DLD1 (cell line): Measurements from ENCODE around the gene KIAA1210.

Source experiments
- in situ Hi-C: cut with HindIII; loops from 2 replicates; pipeline ENCODE4 v1.10.0; 2017; ENCODE audit warnings: low sequenced_read_pairs

KIAA1210 gene

GRCh38 chrX:119127650-119128049 lies at the start of gene KIAA1210:
Gene KIAA1210, minus strand, starts transcription at chrX:119127812. Its CDS starts 4,170 bp downstream, at chrX:119123642.
- in situ Hi-C loops, result no loop called here

DNA sequence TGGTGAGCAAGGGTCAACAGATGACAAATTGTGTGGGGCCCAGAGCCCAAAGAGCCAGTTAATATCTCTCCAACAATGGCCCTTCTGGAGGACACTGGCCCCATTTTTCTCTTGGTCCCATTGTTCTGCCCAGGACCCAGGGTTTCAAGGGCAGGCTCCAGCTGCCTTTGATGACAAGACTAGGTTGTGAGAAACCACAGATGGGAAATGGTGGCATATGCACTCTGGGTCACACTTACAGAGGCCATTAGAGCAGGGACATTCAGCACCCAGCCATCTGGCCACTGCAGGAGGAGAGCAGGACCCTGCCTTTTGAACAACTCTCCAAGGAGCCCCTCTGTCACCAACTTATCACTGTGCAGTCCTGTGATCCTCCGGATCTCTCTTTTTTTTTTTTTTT lies 49.7 kb upstream of the KIAA1210 start:
- in situ Hi-C loops, result no loop called here

GRCh38 chrX:119174900-119175299 lies 47.3 kb upstream of the KIAA1210 start:
- in situ Hi-C loops, result no loop called here

DNA sequence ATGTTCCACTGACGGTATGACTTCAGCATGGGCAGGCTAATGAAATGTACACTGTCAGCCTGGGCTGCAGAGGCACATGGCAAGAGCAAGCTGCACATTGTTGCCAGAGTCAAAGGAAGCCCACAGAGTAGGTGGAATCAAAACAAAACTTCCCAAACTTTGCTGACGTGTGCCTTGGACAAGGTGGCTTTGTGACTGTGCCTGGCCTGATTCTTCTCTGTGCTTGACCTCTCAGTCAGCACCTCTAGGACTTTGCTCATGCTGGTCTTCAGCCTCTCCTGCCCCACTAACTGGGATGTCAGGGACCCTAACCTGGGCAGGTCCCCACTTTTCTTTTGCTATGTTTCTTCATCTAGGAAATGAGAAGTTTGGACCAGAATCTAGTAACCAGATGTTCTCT lies 40.5 kb upstream of the KIAA1210 start:
- in situ Hi-C loops, result no loop called here

- in situ Hi-C loops, result no loop called here
Measured at GRCh38 chrX:119158226-119158625, 30.6 kb upstream of the KIAA1210 start.

DNA sequence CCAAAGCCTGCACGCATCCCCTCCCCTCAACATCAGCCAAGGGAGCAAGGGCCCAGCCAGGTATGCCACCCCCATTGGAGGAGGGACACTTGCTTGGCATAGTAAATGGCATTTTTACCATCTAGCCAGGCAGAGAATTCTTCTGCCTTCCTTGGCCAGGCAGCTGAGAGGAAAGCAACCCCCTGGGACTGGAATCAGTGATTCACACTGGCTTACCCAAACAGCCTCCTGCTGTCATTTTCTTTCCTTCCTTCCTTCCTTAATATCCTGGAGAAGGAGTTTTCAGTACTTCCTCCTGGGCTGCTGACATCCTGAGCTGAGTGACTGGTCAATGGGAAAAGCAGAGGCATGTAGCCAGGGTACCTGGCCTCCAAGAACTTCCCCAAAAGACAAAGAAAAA lies 28.6 kb upstream of the KIAA1210 start:
- in situ Hi-C loops, result no loop called here

GRCh38 chrX:119155416-119156035 lies 27.9 kb upstream of the KIAA1210 start:
- in situ Hi-C loops, result no loop called here

- in situ Hi-C loops, result no loop called here
Measured at GRCh38 chrX:119151051-119151380, 23.4 kb upstream of the KIAA1210 start.

DNA sequence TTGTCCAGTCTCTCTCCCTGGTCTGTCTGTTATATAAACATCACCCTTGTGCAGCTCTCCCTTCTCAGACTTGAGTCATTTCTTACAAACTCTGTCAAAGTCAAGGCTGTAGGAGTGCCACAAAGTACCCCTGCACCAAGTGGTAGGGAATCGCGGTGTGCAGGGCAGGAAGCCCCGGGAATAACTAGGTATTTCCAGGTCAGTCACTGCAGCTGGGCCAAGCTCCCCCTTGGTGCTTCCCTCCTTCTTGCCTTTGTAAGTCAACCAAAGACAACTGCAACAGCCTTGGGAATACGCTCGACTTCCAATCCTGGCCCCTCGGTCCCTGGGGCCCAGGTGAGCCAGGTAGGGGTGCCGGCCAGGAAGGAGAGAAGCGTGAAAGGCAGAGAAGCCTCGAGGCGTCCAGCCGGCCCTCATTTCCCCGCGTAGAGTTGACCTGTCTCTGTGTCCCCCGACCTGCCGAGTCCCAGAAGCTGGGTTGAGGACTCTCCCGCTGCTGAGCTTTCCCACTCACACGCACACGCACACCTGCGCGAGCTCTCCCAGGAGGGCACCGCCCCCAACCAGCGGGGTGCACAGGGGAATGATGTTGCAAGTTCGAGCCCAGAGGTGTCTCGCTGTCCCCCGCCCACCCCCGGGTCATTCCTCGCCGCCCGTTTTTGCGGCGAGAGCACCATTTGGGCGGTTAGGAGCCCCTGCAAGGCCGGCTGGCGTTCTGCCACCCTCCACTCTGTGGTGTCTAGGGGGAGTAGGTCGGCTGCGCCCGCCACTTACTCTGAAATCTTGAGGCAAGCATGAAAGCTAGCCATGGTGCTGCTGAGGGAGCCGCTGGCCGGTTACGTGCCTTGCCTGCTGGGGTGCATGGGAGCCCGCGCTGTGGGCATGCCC lies 22.8 kb upstream of the KIAA1210 start:
- in situ Hi-C loops, result no loop called here

DNA sequence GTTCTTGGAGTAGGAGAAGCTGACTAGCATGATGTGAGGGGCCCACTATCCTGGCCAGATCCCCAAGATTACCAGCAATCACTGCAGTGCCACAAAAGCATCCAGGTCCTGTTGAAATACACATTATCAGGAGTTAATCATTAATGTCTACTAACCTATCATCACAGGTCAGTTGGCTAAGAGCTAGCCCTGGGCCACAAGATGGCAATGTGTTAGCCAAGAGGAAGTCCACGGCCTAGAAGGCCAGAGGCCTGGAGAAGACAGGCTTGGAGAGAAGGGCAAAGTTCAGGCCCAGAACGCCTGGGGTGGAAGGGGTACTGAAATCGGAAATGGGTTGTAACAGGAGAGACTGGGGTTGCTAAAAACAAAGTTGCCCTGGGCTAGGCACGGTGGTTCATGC lies 19.9 kb upstream of the KIAA1210 start:
- in situ Hi-C loops, result no loop called here

DNA sequence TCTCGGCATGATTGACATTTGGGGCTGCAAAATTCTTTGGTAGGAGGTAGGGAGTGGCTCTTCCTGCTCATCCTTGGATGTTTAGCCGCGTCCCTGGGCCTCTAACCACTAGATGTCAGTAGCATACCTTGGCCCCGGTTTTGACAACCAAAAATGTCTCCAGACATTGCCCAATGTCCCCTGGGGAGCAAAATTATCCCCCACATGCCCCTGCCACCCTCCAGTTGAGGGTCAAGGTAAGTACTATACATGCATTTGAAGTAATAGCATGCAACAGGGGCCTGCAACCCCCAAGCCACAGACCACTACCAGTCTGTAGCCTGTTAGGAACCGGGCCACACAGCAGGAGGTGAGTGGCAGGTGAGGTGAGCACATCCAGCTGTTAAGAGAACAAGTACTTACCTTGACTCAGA lies 17.6 kb upstream of the KIAA1210 start:
- in situ Hi-C loops, result no loop called here

DNA sequence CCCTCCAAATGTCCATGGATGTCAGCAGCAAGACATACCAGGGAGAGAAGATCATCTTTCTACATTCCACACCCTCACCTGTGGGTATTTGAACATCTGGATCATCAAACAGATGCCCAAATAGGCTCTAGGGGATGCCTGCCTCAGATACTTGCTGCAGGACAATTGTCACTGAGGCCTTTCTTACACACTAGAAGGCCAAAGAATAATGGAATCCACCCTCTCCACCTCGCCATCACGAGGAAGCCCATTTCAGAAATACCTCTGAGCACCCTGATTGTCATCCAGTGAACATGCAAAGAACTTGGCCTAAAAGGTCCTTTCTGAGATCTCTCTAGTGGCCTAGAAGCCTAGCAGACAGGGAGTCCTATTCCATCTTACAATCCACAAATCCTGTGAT lies 6.9 kb upstream of the KIAA1210 start:
- in situ Hi-C loops, result no loop called here

DNA sequence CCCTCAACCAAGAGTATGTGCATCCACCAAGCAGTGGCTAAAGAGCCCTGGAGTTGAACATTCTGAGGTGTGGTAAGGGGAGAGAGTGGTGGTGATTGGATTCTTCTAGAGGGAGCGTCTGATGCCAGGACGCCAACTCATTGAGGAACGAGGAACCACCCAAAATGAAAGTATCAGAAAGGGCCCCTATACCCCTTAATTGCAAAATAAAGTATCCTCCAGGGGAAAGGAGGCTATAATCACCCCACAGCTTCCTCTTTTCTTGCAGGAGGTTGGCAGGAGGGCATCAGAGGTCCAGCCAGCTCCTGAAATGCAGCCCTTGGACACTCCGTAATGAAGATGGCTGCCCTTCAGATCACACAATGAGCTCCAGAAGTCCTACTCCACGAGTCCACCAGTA lies 5.3 kb upstream of the KIAA1210 start:
- in situ Hi-C loops, result no loop called here

DNA sequence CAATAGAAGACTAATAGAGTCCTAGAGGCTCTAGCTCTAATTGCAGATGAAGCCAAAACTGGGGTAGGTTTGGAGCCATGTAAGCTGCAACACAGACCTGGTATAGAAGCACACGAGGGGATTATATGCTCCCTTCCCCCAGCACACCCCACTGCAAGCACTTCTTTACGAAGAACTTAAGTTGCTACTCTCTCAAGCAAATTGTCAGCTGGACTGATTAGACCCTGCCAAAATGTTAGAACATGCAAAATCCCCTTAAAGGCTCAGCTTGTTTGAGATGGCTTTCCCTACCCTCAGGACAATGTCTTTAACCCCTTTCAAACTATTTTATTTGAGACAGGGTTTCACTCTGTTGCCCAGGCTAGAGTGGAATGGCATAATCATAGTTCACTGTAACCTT lies 4.7 kb upstream of the KIAA1210 start:
- in situ Hi-C loops, result no loop called here

DNA sequence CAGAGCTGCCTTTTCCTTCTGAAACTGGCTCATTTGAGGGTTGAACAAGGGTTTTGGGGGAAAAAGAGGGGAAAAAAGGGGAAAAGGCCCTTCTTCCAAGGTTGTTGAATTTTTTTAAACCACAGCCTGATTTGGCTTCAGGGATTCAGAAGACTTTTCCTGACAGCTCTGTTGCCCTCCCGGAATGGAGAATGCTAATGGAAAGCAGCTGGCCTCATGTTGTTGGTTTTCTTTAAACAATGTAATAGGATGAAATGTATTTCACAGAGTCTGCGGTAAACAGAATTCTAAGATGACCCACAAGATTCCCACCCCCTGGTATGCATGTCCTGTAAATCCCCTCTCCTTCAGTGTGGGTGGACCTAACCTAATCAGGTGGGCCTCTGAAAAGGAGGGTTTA lies 3.3 kb upstream of the KIAA1210 start:
- in situ Hi-C loops, result no loop called here

DNA sequence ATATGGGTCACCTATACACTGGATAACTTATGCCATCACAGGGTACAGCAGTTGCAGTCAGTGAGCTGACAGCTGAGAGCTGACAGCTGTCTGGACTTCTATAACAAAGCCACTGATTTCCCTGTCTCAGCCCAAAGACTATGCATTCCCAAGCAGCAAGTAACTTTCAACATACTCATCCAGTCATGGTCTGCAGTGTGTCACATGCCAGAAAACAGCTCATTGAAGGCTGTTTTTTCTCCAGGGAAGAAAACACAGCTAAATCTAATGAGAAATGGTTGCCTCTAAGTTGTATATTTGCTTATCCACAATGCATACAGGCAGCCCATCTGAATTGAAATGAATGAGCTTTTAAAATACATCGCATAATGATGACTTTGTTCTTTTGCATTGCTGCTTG lies 6.3 kb downstream of the KIAA1210 start:
- in situ Hi-C loops, result no loop called here

GRCh38 chrX:119118780-119119395 lies 8.7 kb downstream of the KIAA1210 start:
- in situ Hi-C loops, result no loop called here

DNA sequence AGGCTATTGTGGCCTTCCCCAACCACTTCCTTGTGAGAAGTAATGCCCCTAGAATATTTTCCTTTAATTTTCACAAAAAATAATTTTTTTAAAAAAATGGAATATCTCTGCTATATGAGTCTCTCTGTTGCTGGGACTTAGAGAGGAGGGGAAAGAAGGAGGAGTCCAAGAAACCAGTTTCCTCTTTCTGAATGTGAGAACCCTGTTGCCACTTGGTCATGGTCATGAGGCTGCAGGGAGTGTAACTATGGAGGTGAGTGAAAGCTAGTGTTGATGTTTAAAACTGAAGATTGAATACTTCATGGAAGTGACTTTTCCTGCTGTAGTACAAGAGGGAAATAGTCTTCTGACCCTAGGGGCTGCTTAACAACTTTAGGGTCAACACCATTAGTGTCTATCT lies 20.4 kb downstream of the KIAA1210 start:
- in situ Hi-C loops, result no loop called here

- in situ Hi-C loops, result no loop called here
Measured at GRCh38 chrX:119105826-119106225, 21.8 kb downstream of the KIAA1210 start.

- in situ Hi-C loops, result no loop called here
Measured at GRCh38 chrX:119101168-119101567, 26.4 kb downstream of the KIAA1210 start.

- in situ Hi-C loops, result no loop called here
Measured at GRCh38 chrX:119095936-119096335, 31.7 kb downstream of the KIAA1210 start.

GRCh38 chrX:119094819-119095218 lies 32.8 kb downstream of the KIAA1210 start:
- in situ Hi-C loops, result no loop called here
